Measurements from ENCODE around the gene SMAD7.

GRCh38 chr18:48874233-48874632 lies 76.5 kb downstream of the SMAD7 start:
- TF ChIP-seq, protein P1, sequence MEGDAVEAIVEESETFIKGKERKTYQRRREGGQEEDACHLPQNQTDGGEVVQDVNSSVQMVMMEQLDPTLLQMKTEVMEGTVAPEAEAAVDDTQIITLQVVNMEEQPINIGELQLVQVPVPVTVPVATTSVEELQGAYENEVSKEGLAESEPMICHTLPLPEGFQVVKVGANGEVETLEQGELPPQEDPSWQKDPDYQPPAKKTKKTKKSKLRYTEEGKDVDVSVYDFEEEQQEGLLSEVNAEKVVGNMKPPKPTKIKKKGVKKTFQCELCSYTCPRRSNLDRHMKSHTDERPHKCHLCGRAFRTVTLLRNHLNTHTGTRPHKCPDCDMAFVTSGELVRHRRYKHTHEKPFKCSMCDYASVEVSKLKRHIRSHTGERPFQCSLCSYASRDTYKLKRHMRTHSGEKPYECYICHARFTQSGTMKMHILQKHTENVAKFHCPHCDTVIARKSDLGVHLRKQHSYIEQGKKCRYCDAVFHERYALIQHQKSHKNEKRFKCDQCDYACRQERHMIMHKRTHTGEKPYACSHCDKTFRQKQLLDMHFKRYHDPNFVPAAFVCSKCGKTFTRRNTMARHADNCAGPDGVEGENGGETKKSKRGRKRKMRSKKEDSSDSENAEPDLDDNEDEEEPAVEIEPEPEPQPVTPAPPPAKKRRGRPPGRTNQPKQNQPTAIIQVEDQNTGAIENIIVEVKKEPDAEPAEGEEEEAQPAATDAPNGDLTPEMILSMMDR (IDR thresholded peaks at IDR 0.05), result no peak
- no peak for TF ChIP-seq POLR2A (IDR thresholded peaks at IDR 0.05)

All from ovary (tissue), 3 donors.